NCI-H2081 treated with DMSO at 0.1 percent for 48 hours (cell line): ENCODE data around the gene RAB10.

Source experiments
- DNase-seq: peaks from one replicate; lab custom pipeline; 2025; lab: John Stamatoyannopoulos, UW

The RAB10 gene

GRCh38 chr2:26178746-26179436 is 145.0 kb downstream of the RAB10 start:
- DNase-seq: no peak

GRCh38 chr2:26179446-26179913 is 145.6 kb downstream of the RAB10 start:
- no peak for DNase-seq

- DNase-seq: no peak
Measured at GRCh38 chr2:26182441-26182840, 148.6 kb downstream of the RAB10 start.

GRCh38 chr2:26182887-26183630 is 149.2 kb downstream of the RAB10 start:
- no peak for DNase-seq

- DNase-seq: no peak
Measured at GRCh38 chr2:26184121-26184520, 150.2 kb downstream of the RAB10 start.

- no peak for DNase-seq
Measured at GRCh38 chr2:26184555-26185303, 150.8 kb downstream of the RAB10 start.

GRCh38 chr2:26185304-26185928 is 151.5 kb downstream of the RAB10 start:
- no peak for DNase-seq

- DNase-seq: no peak
Measured at GRCh38 chr2:26185954-26186770, 152.3 kb downstream of the RAB10 start.
